Motor neuron (in vitro differentiated cells): Measurements from ENCODE around the gene CRHR2. TPM values are rescaled to one million over a fixed set of nuclear protein-coding genes. Genes with fewer than 3 reads are reported as not detected.
"Not testable (repeated sequence)": the region's sequence is repeated elsewhere in the genome, so short reads cannot be mapped to it uniquely, and the experiment has no call there.

Experiments
- ATAC-seq, 8 experiments: fragments of 200-7000 bp; cut with Tn5 transposase; replicated peaks in 6 of 8; 2 replicates each; pipeline ENCODE4 v1.8.0; 2021; ENCODE audit warnings: mild to moderate bottlenecking in 8 of 8, moderate library complexity in 8 of 8
- H3K27ac ChIP-seq, 2 donors: fragments of 250-450 bp; sonication (Bioruptor Pico); 2 replicates each; pipeline ENCODE4 v1.9.0; 2021; ENCODE audit warnings: antibody characterized with exemption in 2 of 2, mild to moderate bottlenecking in 2 of 2, moderate library complexity in 1 of 2
- H3K4me1 ChIP-seq, 2 donors: fragments of 250-450 bp; sonication (Bioruptor Pico); replicated peaks in 1 of 2; 2 replicates each; pipeline ENCODE4 v1.6.1; 2021; ENCODE audit warnings: antibody characterized with exemption in 2 of 2, mild to moderate bottlenecking in 2 of 2, moderate library complexity in 1 of 2
- H3K4me3 ChIP-seq, 5 donors: fragments of 250-450 bp; sonication (Bioruptor Pico); 2 replicates each; pipeline ENCODE4 v1.9.0; 2021; ENCODE audit warnings: antibody characterized with exemption in 5 of 5, mild to moderate bottlenecking in 5 of 5, moderate library complexity in 4 of 5
- WGBS, 10 experiments: fragments of 450-650 bp; shearing (Covaris generic); methylation state at CpG; one replicate each; pipeline ENCODE4 v1.0.0; 2022; 5-methylcytosine and 5-hydroxymethylcytosine counted together
- in situ Hi-C, 9 experiments: fragments of 400-800 bp; cut with MboI; loops; one replicate each; pipeline ENCODE4 v1.15.0; 2021; ENCODE audit warnings: low sequenced_read_pairs in 9 of 9, low pct_unique_long_range_greater_than_20kb in 2 of 9; ENCODE audit not compliant: unreplicated experiment in 9 of 9
- total RNA-seq, 8 experiments: library from RNA; unstranded; fragments of 300-600 nt; gene quantifications; 2 replicates each; pipeline versions ENCODE4 v1.2.3 to v1.2.4, GENCODE V29; 2022

Gene CRHR2
- total RNA-seq, 8 experiments from 2014 or later: 0.22 to 1.2 (median 0.60) TPM; not detected in 1

GRCh38 chr7:30644286-30644955, 37.8 kb downstream of the CRHR2 start:
- in situ Hi-C loops: no loop called here
- no peak overlapping the region for H3K4me3 ChIP-seq
- H3K27ac ChIP-seq: no peak overlapping the region
- 50 to 100% (median 85%) methylated on average over 1 to 4 of the region's 4 CpGs for WGBS, 10 experiments
- H3K4me1 ChIP-seq: peaks cover 6 to 9% of the 10 kb centered on the region in 2 donors
- ATAC-seq: no peak

GRCh38 chr7:30642789-30643188, 39.5 kb downstream of the CRHR2 start:
- peak overlapping the region in 1 of 5 donors; percentile 22 for H3K4me3 ChIP-seq
- in situ Hi-C loops: no loop called here
- no peak for ATAC-seq
- WGBS, 10 experiments: 59 to 100% (median 80%) methylated on average over 1 to 2 of the region's 4 CpGs; no CpG with 5 or more reads in 3 of the 10 experiments
- H3K4me1 ChIP-seq: peaks cover 6 to 9% of the 10 kb centered on the region in 2 donors
- peak overlapping the region; percentile 39 to 76 for H3K27ac ChIP-seq

- ATAC-seq, H3K4me1 ChIP-seq, in situ Hi-C loops: not testable (repeated sequence)
- peak overlapping the region; percentile 39 to 76 for H3K27ac ChIP-seq
- H3K4me3 ChIP-seq: peak overlapping the region in 2 of 5 donors; percentile 7 to 22
- no CpG with 5 or more reads among the region's 29 CpGs for WGBS, 10 experiments
These were observed 39.9 kb downstream of the CRHR2 start for GRCh38 chr7:30642322-30642721.

- no peak for ATAC-seq
- H3K4me3 ChIP-seq: no peak overlapping the region
- H3K27ac ChIP-seq: no peak overlapping the region
- WGBS, 10 experiments: 87 to 100% (median 97%) methylated on average over 2 to 6 of the region's 6 CpGs; no CpG with 5 or more reads in 3 of the 10 experiments
- in situ Hi-C loops: no loop called here
- no peaks in the 10 kb centered on the region for H3K4me1 ChIP-seq
These were observed 46.5 kb downstream of the CRHR2 start for GRCh38 chr7:30635798-30636197.

- H3K27ac ChIP-seq: no peak overlapping the region
- no peak for ATAC-seq
- 71 to 100% (median 91%) methylated on average over 2 to 6 of the region's 6 CpGs for WGBS, 10 experiments
- H3K4me3 ChIP-seq: no peak overlapping the region
- H3K4me1 ChIP-seq: no peaks in the 10 kb centered on the region
- in situ Hi-C loops: no loop called here
These were observed 47.5 kb downstream of the CRHR2 start for GRCh38 chr7:30634634-30635201.

- Histone ChIP-seq H3K4me3 (no peak overlapping the region), H3K4me1 (no peaks in the 10 kb centered on the region), H3K27ac (no peak overlapping the region)
- no peak for ATAC-seq
- WGBS, 10 experiments: 100% methylated on average over 1 of the region's 1 CpG; no CpG with 5 or more reads in 5 of the 10 experiments
- in situ Hi-C loops: no loop called here
These were observed 48.0 kb downstream of the CRHR2 start for GRCh38 chr7:30634193-30634626.

GRCh38 chr7:30633223-30633622, 49.0 kb downstream of the CRHR2 start:
- in situ Hi-C loops: no loop called here
- Histone ChIP-seq H3K27ac (no peak overlapping the region), H3K4me3 (no peak overlapping the region), H3K4me1 (no peaks in the 10 kb centered on the region)
- 44 to 100% (median 93%) methylated on average over 1 to 3 of the region's 3 CpGs; no CpG with 5 or more reads in 4 of the 10 experiments for WGBS, 10 experiments
- ATAC-seq: no peak

- no peak overlapping the region for H3K27ac ChIP-seq
- no peak overlapping the region for H3K4me3 ChIP-seq
- ATAC-seq: no peak
- no peaks in the 10 kb centered on the region for H3K4me1 ChIP-seq
- in situ Hi-C loops: no loop called here
- WGBS, 10 experiments: 83 to 100% (median 100%) methylated on average over 1 to 4 of the region's 4 CpGs
These were observed 51.3 kb downstream of the CRHR2 start for GRCh38 chr7:30630986-30631385.

GRCh38 chr7:30627026-30627425, 55.2 kb downstream of the CRHR2 start:
- ATAC-seq: no peak
- in situ Hi-C loops: no loop called here
- no peak overlapping the region for H3K4me3 ChIP-seq
- no peak overlapping the region for H3K27ac ChIP-seq
- WGBS, 10 experiments: 48 to 100% (median 93%) methylated on average over 1 to 4 of the region's 4 CpGs; no CpG with 5 or more reads in 1 of the 10 experiments
- no peaks in the 10 kb centered on the region for H3K4me1 ChIP-seq

GRCh38 chr7:30625283-30625682, 57.0 kb downstream of the CRHR2 start:
- in situ Hi-C loops: no loop called here
- Histone ChIP-seq H3K27ac (no peak overlapping the region), H3K4me3 (no peak overlapping the region), H3K4me1 (no peaks in the 10 kb centered on the region)
- no peak for ATAC-seq
- 80 to 100% (median 94%) methylated on average over 1 of the region's 1 CpG; no CpG with 5 or more reads in 6 of the 10 experiments for WGBS, 10 experiments

- H3K4me1 ChIP-seq: no peaks in the 10 kb centered on the region
- 82 to 100% (median 100%) methylated on average over 1 of the region's 1 CpG; no CpG with 5 or more reads in 7 of the 10 experiments for WGBS, 10 experiments
- no peak for ATAC-seq
- in situ Hi-C loops: no loop called here
- H3K27ac ChIP-seq: no peak overlapping the region
- H3K4me3 ChIP-seq: no peak overlapping the region
These were observed 63.3 kb downstream of the CRHR2 start for GRCh38 chr7:30618961-30619360.

GRCh38 chr7:30618080-30618676, 64.1 kb downstream of the CRHR2 start:
- in situ Hi-C loops: no loop called here
- 67 to 100% (median 92%) methylated on average over 1 to 4 of the region's 4 CpGs; no CpG with 5 or more reads in 2 of the 10 experiments for WGBS, 10 experiments
- Histone ChIP-seq H3K4me3 (no peak overlapping the region), H3K27ac (no peak overlapping the region), H3K4me1 (no peaks in the 10 kb centered on the region)
- ATAC-seq: no peak

GRCh38 chr7:30617359-30617758, 64.9 kb downstream of the CRHR2 start:
- peak in 1 of 8 experiments; percentile 51 for ATAC-seq
- Histone ChIP-seq H3K27ac (no peak overlapping the region), H3K4me3 (no peak overlapping the region), H3K4me1 (no peaks in the 10 kb centered on the region)
- 50 to 100% (median 87%) methylated on average over 1 to 2 of the region's 2 CpGs; no CpG with 5 or more reads in 1 of the 10 experiments for WGBS, 10 experiments
- in situ Hi-C loops: no loop called here
